ENCODE data around the gene TANGO2.

TANGO2 gene

GRCh38 chr22:20115691-20116375 lies 94.9 kb downstream of the TANGO2 start, which contains the start of gene RANBP1:
Gene RANBP1, plus strand, starts transcription at chr22:20116104. Its CDS starts 81 bp downstream, at chr22:20116185.
- POLR2A ChIA-PET: interaction anchor here (0.6 to 3.1 kb wide), 7 partner anchors 8 to 204 kb away, joined by 3 to 22 read pairs (median 6); partner anchors contain the start of genes DGCR6L and DGCR8

GRCh38 chr22:20116376-20116950 lies 95.6 kb downstream of the TANGO2 start:
- CTCF ChIA-PET: no interaction called here
- POLR2A ChIA-PET: interaction anchor here (0.6 to 5.0 kb wide), 11 partner anchors 9 to 204 kb away, joined by 3 to 51 read pairs (median 6); partner anchors contain the start of genes DGCR6L, DGCR8 and ZDHHC8
- no peak for DNase-seq (ENCODE audit: extremely low spot score)
- TF ChIP-seq LEF1 (IDR thresholded peaks at IDR 0.05; ENCODE audit: borderline replicate concordance) (no peak), HDGF (IDR thresholded peaks at IDR 0.05; ENCODE audit: borderline replicate concordance) (no peak)

More at GRCh38 chr22:20115691-20116375, 94.9 kb downstream of the TANGO2 start, which contains the start of gene RANBP1:
- TF ChIP-seq SUZ12 (IDR thresholded peaks at IDR 0.05): no peak
- no peak for TF ChIP-seq L3MBTL2 (conservative IDR thresholded peaks at IDR 0.05)
- TF ChIP-seq ZNF384 (IDR thresholded peaks at IDR 0.05): no peak
- TF ChIP-seq TARDBP (IDR thresholded peaks at IDR 0.05): no peak
- TF ChIP-seq FOXA1 (IDR thresholded peaks at IDR 0.05): no peak
- TF ChIP-seq HDGF (IDR thresholded peaks at IDR 0.05; ENCODE audit: borderline replicate concordance): no peak
- TF ChIP-seq LEF1 (IDR thresholded peaks at IDR 0.05; ENCODE audit: borderline replicate concordance): no peak
- no peak for DNase-seq (ENCODE audit: extremely low spot score)
- CTCF ChIA-PET: interaction anchor here (0.6 kb wide), 1 partner anchor 21 kb away, joined by 3 read pairs; no protein-coding TSS in a partner anchor
